Thyroid gland (tissue), 4 donors: ENCODE measurements around the gene CXCL12. TPM values are rescaled to one million over a fixed set of nuclear protein-coding genes. Genes with fewer than 3 reads are reported as not detected.

ENCODE experiments used
- DNase-seq, 2 donors: peaks; one replicate each; pipeline ENCODE4 v3.0.0-alpha.2; 2019
- H3K27ac ChIP-seq, 3 donors: fragments of 200-600 bp; sonication (generic); 1 replicate in 2 of 3; 2 replicates in 1 of 3; pipeline ENCODE4 v1.5.1; 2016 to 2019; ENCODE audit warnings: mild to moderate bottlenecking in 1 of 3, moderate library complexity in 1 of 3
- H3K27me3 ChIP-seq: fragments of 200-600 bp; sonication (generic); one replicate; pipeline ENCODE4 v1.5.1; 2019
- H3K36me3 ChIP-seq, 2 donors: fragments of 200-600 bp; sonication (generic); one replicate each; pipeline ENCODE4 v1.5.1; 2016 to 2019
- H3K4me1 ChIP-seq, 2 donors: fragments of 200-600 bp; sonication (generic); one replicate each; pipeline ENCODE4 v1.5.1; 2017 to 2019
- H3K4me3 ChIP-seq, 3 donors: fragments of 200-600 bp; sonication (generic); replicated peaks in 1 of 3; 1 replicate in 2 of 3; 2 replicates in 1 of 3; pipeline ENCODE4 v1.5.1; 2016; ENCODE audit warnings: mild to moderate bottlenecking in 1 of 3
- H3K9me3 ChIP-seq: fragments of 200-600 bp; sonication (generic); one replicate; pipeline ENCODE4 v1.5.1; 2017
- CTCF ChIP-seq, 6 experiments: fragments of 200-600 bp in 3 of 6; fragments of 450-650 bp in 3 of 6; sonication (generic) in 3 of 6; IDR thresholded peaks; one replicate each; pipeline ENCODE4 v1.5.1; 2016 to 2019; ENCODE audit warnings: antibody characterized with exemption in 6 of 6, mild to moderate bottlenecking in 2 of 6, inconsistent platforms in 1 of 6, moderate library complexity in 1 of 6
- POLR2A ChIP-seq, 2 donors: fragments of 450-650 bp; IDR thresholded peaks; one replicate each; pipeline ENCODE4 v1.6.1; 2017; ENCODE audit warnings: antibody characterized with exemption in 2 of 2, mild to moderate bottlenecking in 2 of 2, moderate library complexity in 1 of 2
- WGBS, 2 donors: methylation state at CpG; one replicate each; pipeline ENCODE4 v1.1.5; 2017; 5-methylcytosine and 5-hydroxymethylcytosine counted together
- intact Hi-C: fragments of 100-400 bp; cut with DNase I; formaldehyde crosslinking; loops from one replicate; pipeline ENCODE4 v1.15.1; 2023
- total RNA-seq, 4 donors: library from RNA; depleted of rRNA; stranded (reverse); fragments of >200 nt; gene quantifications; one replicate each; pipeline ENCODE4 v1.2.3, GENCODE V29; 2016

The CXCL12 gene
- total RNA-seq, 4 donors from 2014 or later, result 32.4 to 88.0 (median 47.6) TPM

DNA sequence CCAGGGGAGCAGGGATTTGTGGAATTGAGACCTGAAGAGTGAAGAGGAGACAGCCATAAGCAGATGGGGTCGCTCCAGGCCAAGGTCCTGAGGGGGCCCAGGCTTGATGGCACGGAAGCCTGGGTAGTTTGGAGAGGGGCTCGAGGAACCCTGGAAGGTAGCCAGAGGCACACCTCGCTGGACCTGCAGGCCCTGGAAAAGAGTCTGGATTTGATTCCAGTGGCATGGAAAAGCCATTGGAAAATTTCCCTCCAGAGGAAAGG is 31.8 kb downstream of the CXCL12 start:
- DNase-seq, result no peak
- Histone ChIP-seq H3K36me3 (no peaks in the 10 kb centered on the region), H3K4me3 (no peak overlapping the region), H3K27me3 (no peaks in the 10 kb centered on the region), H3K4me1 (no peaks in the 10 kb centered on the region), H3K9me3 (no peaks in the 10 kb centered on the region), H3K27ac (no peak overlapping the region)
- 83 to 95% methylated on average over 2 to 4 of the region's 4 CpGs for whole genome bisulfite sequencing, 2 donors
- TF ChIP-seq POLR2A (IDR thresholded peaks at IDR 0.05) (no peak), CTCF (IDR thresholded peaks at IDR 0.05) (no peak)
- intact Hi-C loops, result no loop called here

GRCh38 chr10:44352316-44353127 is 32.4 kb downstream of the CXCL12 start:
- WGBS, 2 donors, result 74 to 78% methylated on average over 11 of the region's 11 CpGs
- no peak overlapping the region for H3K27ac ChIP-seq

GRCh38 chr10:44348496-44348895 is 36.4 kb downstream of the CXCL12 start:
- Histone ChIP-seq H3K4me1 (no peaks in the 10 kb centered on the region), H3K27ac (no peak overlapping the region), H3K27me3 (no peaks in the 10 kb centered on the region), H3K4me3 (no peak overlapping the region), H3K36me3 (no peaks in the 10 kb centered on the region), H3K9me3 (no peaks in the 10 kb centered on the region)
- TF ChIP-seq CTCF (IDR thresholded peaks at IDR 0.05), result no peak
- TF ChIP-seq POLR2A (IDR thresholded peaks at IDR 0.05), result no peak
- DNase-seq, result no peak
- WGBS, 2 donors, result 95% methylated on average over 5 of the region's 5 CpGs
- intact Hi-C loops, result no loop called here

More at GRCh38 chr10:44352316-44353127, 32.4 kb downstream of the CXCL12 start:
- no peaks in the 10 kb centered on the region for H3K27me3 ChIP-seq
- no peak overlapping the region for H3K4me3 ChIP-seq
- no peak for DNase-seq
- H3K9me3 ChIP-seq, result no peaks in the 10 kb centered on the region
- intact Hi-C loops, result no loop called here
- no peaks in the 10 kb centered on the region for H3K4me1 ChIP-seq
- no peaks in the 10 kb centered on the region for H3K36me3 ChIP-seq
- TF ChIP-seq POLR2A (IDR thresholded peaks at IDR 0.05) (no peak), CTCF (IDR thresholded peaks at IDR 0.05) (no peak)

GRCh38 chr10:44347609-44348400 is 37.1 kb downstream of the CXCL12 start:
- no peaks in the 10 kb centered on the region for H3K9me3 ChIP-seq
- H3K27ac ChIP-seq, result no peak overlapping the region
- TF ChIP-seq CTCF (IDR thresholded peaks at IDR 0.05), result no peak
- no peaks in the 10 kb centered on the region for H3K36me3 ChIP-seq
- intact Hi-C loops, result no loop called here
- H3K4me3 ChIP-seq, result no peak overlapping the region
- no peak for DNase-seq
- no peaks in the 10 kb centered on the region for H3K4me1 ChIP-seq
- WGBS, 2 donors, result 88 to 90% methylated on average over 10 of the region's 10 CpGs
- H3K27me3 ChIP-seq, result no peaks in the 10 kb centered on the region

- Histone ChIP-seq H3K9me3 (no peaks in the 10 kb centered on the region), H3K4me3 (no peak overlapping the region), H3K27ac (no peak overlapping the region), H3K36me3 (no peaks in the 10 kb centered on the region), H3K27me3 (no peaks in the 10 kb centered on the region), H3K4me1 (peaks cover 0 to 2% of the 10 kb centered on the region in 2 donors)
- 83 to 86% methylated on average over 6 of the region's 6 CpGs for WGBS, 2 donors
- no peak for TF ChIP-seq POLR2A (IDR thresholded peaks at IDR 0.05)
- TF ChIP-seq CTCF (IDR thresholded peaks at IDR 0.05), result no peak
- intact Hi-C loops, result no loop called here
- no peak for DNase-seq
Observed at GRCh38 chr10:44344727-44345126, 40.2 kb downstream of the CXCL12 start.
